Measurements from ENCODE around the gene FASLG.

DNA sequence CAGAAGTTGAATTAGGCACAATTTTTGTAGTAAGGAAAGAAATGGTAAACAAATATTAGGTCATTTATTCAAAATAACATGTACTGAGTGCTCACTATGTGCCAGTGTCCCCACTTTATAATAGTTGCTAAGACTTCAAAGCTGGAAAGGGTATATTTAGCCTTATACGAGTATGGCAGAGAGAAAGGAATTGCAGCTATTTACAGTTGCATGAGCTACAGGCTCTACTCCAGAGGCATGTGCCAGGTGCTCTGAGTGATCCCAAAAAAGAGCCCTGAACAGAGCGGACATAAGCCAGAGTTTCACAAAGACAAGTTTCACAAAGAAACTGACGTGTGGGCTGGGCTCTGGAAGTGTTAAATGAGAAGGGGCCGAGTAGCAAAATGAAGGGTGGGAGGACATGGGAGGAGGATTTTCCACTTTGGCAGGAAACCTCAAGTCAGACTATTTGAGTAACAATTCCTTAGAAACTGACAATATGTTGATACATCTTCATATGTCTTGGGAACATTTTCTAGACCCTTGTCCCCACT is 40.9 kb downstream of the FASLG start:
- TF ChIP-seq CTCF (IDR thresholded peaks at IDR 0.05) (no peak), POLR2A (IDR thresholded peaks at IDR 0.05) (no peak)
